ENCODE data around the gene EFTUD2. TPM values are rescaled to one million over a fixed set of nuclear protein-coding genes. Genes with fewer than 3 reads are reported as not detected.

The EFTUD2 gene
- total and polyA plus RNA-seq, 11 donors, result 21.3 to 106 (median 65.0) TPM

DNA sequence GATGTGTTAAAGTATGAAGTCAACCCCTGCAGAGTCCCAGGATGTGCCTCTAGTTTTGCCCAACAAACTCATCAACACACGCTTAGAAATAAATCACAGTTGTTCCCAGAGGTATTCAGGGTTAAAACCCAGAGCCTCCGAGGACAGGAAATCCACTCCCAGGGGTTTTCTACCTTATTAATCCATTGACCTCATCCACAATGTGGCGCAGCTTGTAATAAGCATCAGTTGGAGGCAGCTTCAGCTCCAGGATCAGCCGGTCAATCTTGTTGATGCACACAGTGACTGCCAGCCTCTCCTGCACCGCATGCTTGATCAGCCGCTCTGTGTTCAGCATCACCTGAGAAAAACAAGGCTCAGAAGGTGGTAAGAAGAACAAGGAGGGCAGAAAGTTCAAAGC lies 23.5 kb downstream of the EFTUD2 start:
- intact Hi-C loops (cut with DNase I), result no loop called here
- ATAC-seq (no peak), DNase-seq (no peak)
- Histone ChIP-seq H3K4me3 (no peak overlapping the region), H3K9me3 (no peaks in the 10 kb centered on the region), H3K4me1 (peaks cover 0 to 15% (median 0%) of the 10 kb centered on the region in 12 donors), H3K27ac (no peak overlapping the region), H3K27me3 (no peaks in the 10 kb centered on the region), H3K36me3 (peaks cover 0 to 96% (median 85%) of the 10 kb centered on the region in 9 donors)
- no peak for TF ChIP-seq POLR2A (IDR thresholded peaks at IDR 0.05)
- TF ChIP-seq, protein P1, sequence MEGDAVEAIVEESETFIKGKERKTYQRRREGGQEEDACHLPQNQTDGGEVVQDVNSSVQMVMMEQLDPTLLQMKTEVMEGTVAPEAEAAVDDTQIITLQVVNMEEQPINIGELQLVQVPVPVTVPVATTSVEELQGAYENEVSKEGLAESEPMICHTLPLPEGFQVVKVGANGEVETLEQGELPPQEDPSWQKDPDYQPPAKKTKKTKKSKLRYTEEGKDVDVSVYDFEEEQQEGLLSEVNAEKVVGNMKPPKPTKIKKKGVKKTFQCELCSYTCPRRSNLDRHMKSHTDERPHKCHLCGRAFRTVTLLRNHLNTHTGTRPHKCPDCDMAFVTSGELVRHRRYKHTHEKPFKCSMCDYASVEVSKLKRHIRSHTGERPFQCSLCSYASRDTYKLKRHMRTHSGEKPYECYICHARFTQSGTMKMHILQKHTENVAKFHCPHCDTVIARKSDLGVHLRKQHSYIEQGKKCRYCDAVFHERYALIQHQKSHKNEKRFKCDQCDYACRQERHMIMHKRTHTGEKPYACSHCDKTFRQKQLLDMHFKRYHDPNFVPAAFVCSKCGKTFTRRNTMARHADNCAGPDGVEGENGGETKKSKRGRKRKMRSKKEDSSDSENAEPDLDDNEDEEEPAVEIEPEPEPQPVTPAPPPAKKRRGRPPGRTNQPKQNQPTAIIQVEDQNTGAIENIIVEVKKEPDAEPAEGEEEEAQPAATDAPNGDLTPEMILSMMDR (IDR thresholded peaks at IDR 0.05), result no peak
- WGBS, 4 donors, result 89 to 91% (median 90%) methylated on average over 6 of the region's 6 CpGs

DNA sequence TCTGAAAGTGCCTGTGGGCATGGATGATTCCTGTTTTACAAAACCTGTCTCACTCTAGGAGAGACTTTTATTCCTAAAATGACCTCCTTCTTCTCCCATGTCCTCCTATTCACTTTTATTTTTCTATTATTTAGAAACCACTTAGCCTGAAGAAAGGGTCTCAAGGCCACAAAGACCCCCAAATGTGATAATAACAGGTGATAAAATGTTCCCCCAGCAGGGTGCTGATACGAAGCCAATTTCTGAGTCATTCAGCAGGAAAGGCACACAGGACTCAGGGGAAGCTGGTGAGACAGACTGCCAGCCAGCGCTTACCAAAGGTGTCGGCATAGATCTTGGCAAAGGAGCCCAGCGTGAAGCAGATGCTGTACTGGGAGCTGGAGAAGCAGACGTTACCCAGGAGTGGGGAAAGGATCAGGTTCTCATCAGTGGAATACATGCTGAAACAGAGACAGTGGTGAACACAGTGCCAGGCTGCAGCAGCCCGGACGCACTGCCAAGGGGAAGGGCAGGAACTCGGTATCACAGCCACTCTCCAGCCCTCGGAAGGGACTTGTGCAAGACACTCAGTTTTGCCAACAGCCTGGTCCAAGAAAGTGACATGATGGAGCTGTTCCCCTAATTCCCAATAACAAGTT lies 27.0 kb downstream of the EFTUD2 start:
- Histone ChIP-seq H3K4me3 (no peak overlapping the region), H3K9me3 (no peaks in the 10 kb centered on the region), H3K36me3 (peaks cover 0 to 96% (median 92%) of the 10 kb centered on the region in 9 donors), H3K27me3 (no peaks in the 10 kb centered on the region), H3K4me1 (peaks cover 0 to 30% (median 0%) of the 10 kb centered on the region in 12 donors), H3K27ac (peak overlapping the region in 6 of 12 donors; percentile 6 to 77 (median 56))
- TF ChIP-seq, protein P1 (IDR thresholded peaks at IDR 0.05), result no peak
- TF ChIP-seq POLR2A (IDR thresholded peaks at IDR 0.05), result no peak
- peak in 3 of 5 donors; percentile 66 to 73 (median 68) for DNase-seq
- intact Hi-C loops (cut with DNase I), result no loop called here
- 41 to 67% (median 54%) methylated on average over 9 of the region's 9 CpGs for WGBS, 4 donors
- ATAC-seq, result peak; percentile 76 to 94 (median 84)

DNA sequence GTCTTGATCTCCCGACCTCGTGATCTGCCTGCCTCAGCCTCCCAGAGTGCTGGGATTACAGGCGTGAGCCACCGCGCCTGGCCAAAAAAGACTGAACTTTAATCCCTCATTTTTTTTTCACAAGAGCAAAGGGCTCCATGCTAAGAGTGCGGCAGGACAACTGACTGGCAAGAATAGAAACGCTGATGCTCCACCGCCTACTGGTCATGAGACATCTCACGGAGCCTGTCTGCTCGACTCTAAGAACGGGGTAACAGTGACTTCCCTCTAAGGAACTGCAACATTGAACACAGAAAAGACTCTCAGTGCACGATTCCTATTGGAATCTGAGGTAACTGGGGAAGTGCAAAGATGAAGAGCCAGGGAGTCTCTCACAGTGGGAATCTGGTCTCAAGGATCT lies 27.7 kb downstream of the EFTUD2 start:
- no peak overlapping the region for H3K4me3 ChIP-seq
- ATAC-seq (no peak), DNase-seq (no peak)
- peaks cover 0 to 30% (median 0%) of the 10 kb centered on the region in 12 donors for H3K4me1 ChIP-seq
- intact Hi-C loops (cut with DNase I), result no loop called here
- H3K36me3 ChIP-seq, result peaks cover 0 to 97% (median 94%) of the 10 kb centered on the region in 9 donors
- no peaks in the 10 kb centered on the region for H3K9me3 ChIP-seq
- WGBS, 4 donors, result 95 to 96% (median 96%) methylated on average over 12 of the region's 12 CpGs
- H3K27me3 ChIP-seq, result no peaks in the 10 kb centered on the region
- TF ChIP-seq, protein P1 (IDR thresholded peaks at IDR 0.05), result no peak
- TF ChIP-seq POLR2A (IDR thresholded peaks at IDR 0.05), result no peak
- H3K27ac ChIP-seq, result peak overlapping the region in 5 of 12 donors; percentile 6 to 77 (median 63)

DNA sequence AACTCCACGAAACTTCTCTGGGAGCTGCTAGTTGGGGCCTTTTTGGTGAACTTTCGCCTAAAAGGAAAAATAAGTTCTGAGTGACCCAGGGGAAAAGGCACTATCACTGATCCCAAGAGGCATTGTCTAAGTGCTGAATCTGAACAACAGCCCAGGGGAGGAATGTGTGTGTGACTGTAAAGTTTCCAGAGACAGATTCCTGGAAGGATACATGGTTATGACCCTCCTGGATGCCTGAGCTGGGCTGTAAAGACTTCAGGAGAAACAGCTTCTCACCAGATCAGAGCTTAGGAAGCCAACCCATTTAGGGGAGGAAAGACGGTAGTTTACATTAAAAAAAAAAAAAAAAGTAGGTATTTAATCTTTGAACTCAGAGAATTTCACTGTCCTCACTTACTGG lies 31.4 kb downstream of the EFTUD2 start:
- Histone ChIP-seq H3K27ac (peak overlapping the region in 3 of 12 donors; percentile 6 to 78 (median 12)), H3K4me3 (no peak overlapping the region)

More for the DNA sequence above, 31.4 kb downstream of the EFTUD2 start:
- ATAC-seq (no peak), DNase-seq (no peak)
- Histone ChIP-seq H3K4me1 (peaks cover 0 to 28% (median 0%) of the 10 kb centered on the region in 12 donors), H3K9me3 (no peaks in the 10 kb centered on the region), H3K27me3 (no peaks in the 10 kb centered on the region), H3K36me3 (peaks cover 3 to 100% (median 94%) of the 10 kb centered on the region in 9 donors)
- intact Hi-C loops (cut with DNase I), result loop anchor here in 2 of 10 donors (5.0 kb wide), 2 partner anchors 36 to 41 kb away; partner anchors contain the start of gene GJC1 (in 1 of the 2)
- WGBS, 4 donors, result 52 to 67% (median 60%) methylated on average over 3 of the region's 3 CpGs
- TF ChIP-seq, protein P1 (IDR thresholded peaks at IDR 0.05), result no peak
- TF ChIP-seq POLR2A (IDR thresholded peaks at IDR 0.05), result no peak
